SJCRH30 (cell line): ENCODE results near the gene OLFML2A. TPM values are rescaled to one million over a fixed set of nuclear protein-coding genes. Genes with fewer than 3 reads are reported as not detected.

Experiments
- DNase-seq, 2 experiments: peaks; one replicate each; pipeline ENCODE4 v3.0.0-alpha.2; 2015 to 2020
- H3K27ac ChIP-seq: fragments of 250-450 bp; sonication (Bioruptor Pico); 2 replicates; pipeline ENCODE4 v1.5.1; 2020; ENCODE audit warnings: mild to moderate bottlenecking, moderate library complexity
- H3K27me3 ChIP-seq: fragments of 250-450 bp; sonication (Bioruptor Pico); 2 replicates; pipeline ENCODE4 v1.5.1; 2020; ENCODE audit warnings: mild to moderate bottlenecking, moderate library complexity
- H3K36me3 ChIP-seq: fragments of 250-450 bp; sonication (Bioruptor Pico); 2 replicates; pipeline ENCODE4 v1.5.1; 2020; ENCODE audit warnings: mild to moderate bottlenecking, moderate library complexity
- H3K4me1 ChIP-seq: fragments of 250-450 bp; sonication (Bioruptor Pico); 2 replicates; pipeline ENCODE4 v1.5.1; 2020; ENCODE audit warnings: mild to moderate bottlenecking, moderate library complexity
- H3K4me3 ChIP-seq: fragments of 250-450 bp; sonication (Bioruptor Pico); 2 replicates; pipeline ENCODE4 v1.5.1; 2020; ENCODE audit warnings: mild to moderate bottlenecking, moderate library complexity
- H3K9me3 ChIP-seq: fragments of 250-450 bp; sonication (Bioruptor Pico); replicated peaks from 2 replicates; pipeline ENCODE4 v1.5.1; 2020; ENCODE audit warnings: mild to moderate bottlenecking, moderate library complexity
- total RNA-seq: library from RNA; depleted of rRNA; stranded (reverse); fragments of >200 nt; shearing (Covaris generic); gene quantifications from 2 replicates; pipeline ENCODE4 v1.2.3, GENCODE V29; 2014

Gene OLFML2A
- total RNA-seq, 1 experiment from 2014 or later = 13.4 TPM

- Histone ChIP-seq H3K27ac (no peak overlapping the region), H3K4me3 (no peak overlapping the region), H3K9me3 (no peaks in the 10 kb centered on the region), H3K4me1 (peaks cover 49% of the 10 kb centered on the region), H3K27me3 (no peaks in the 10 kb centered on the region), H3K36me3 (no peaks in the 10 kb centered on the region)
- DNase-seq = no peak
These were observed 31.5 kb downstream of the OLFML2A start for GRCh38 chr9:124808246-124808956.

GRCh38 chr9:124809211-124809610, 32.3 kb downstream of the OLFML2A start:
- Histone ChIP-seq H3K4me1 (peaks cover 57% of the 10 kb centered on the region), H3K36me3 (no peaks in the 10 kb centered on the region), H3K27ac (no peak overlapping the region), H3K9me3 (no peaks in the 10 kb centered on the region), H3K27me3 (no peaks in the 10 kb centered on the region), H3K4me3 (no peak overlapping the region)
- DNase-seq = no peak

- H3K4me1 ChIP-seq = peaks cover 54% of the 10 kb centered on the region
- H3K27ac ChIP-seq = peak overlapping the region; percentile 91
- H3K9me3 ChIP-seq = no peaks in the 10 kb centered on the region
- DNase-seq = no peak
- no peaks in the 10 kb centered on the region for H3K36me3 ChIP-seq
- H3K4me3 ChIP-seq = no peak overlapping the region
- H3K27me3 ChIP-seq = no peaks in the 10 kb centered on the region
These were observed 33.0 kb downstream of the OLFML2A start for GRCh38 chr9:124809741-124810500.

GRCh38 chr9:124810663-124811355, 33.9 kb downstream of the OLFML2A start:
- H3K4me1 ChIP-seq = peaks cover 46% of the 10 kb centered on the region
- no peaks in the 10 kb centered on the region for H3K36me3 ChIP-seq
- no peak overlapping the region for H3K4me3 ChIP-seq
- H3K27ac ChIP-seq = peak overlapping the region; percentile 91
- no peaks in the 10 kb centered on the region for H3K9me3 ChIP-seq
- no peaks in the 10 kb centered on the region for H3K27me3 ChIP-seq
- peak; percentile 95 to 96 for DNase-seq

GRCh38 chr9:124812441-124812876, 35.5 kb downstream of the OLFML2A start:
- Histone ChIP-seq H3K4me3 (no peak overlapping the region), H3K27me3 (no peaks in the 10 kb centered on the region), H3K4me1 (peaks cover 39% of the 10 kb centered on the region), H3K27ac (peak overlapping the region; percentile 91), H3K9me3 (no peaks in the 10 kb centered on the region), H3K36me3 (no peaks in the 10 kb centered on the region)
- DNase-seq = peak; percentile 93 to 96

GRCh38 chr9:124813041-124813440, 36.1 kb downstream of the OLFML2A start:
- Histone ChIP-seq H3K27me3 (no peaks in the 10 kb centered on the region), H3K4me1 (peaks cover 40% of the 10 kb centered on the region), H3K27ac (peak overlapping the region; percentile 91), H3K9me3 (no peaks in the 10 kb centered on the region), H3K36me3 (no peaks in the 10 kb centered on the region), H3K4me3 (no peak overlapping the region)
- no peak for DNase-seq

GRCh38 chr9:124813501-124814163, 36.7 kb downstream of the OLFML2A start:
- Histone ChIP-seq H3K27ac (peak overlapping the region; percentile 91), H3K27me3 (no peaks in the 10 kb centered on the region)
- peak; percentile 49 to 62 for DNase-seq

GRCh38 chr9:124814164-124814535, 37.2 kb downstream of the OLFML2A start:
- no peaks in the 10 kb centered on the region for H3K27me3 ChIP-seq
- H3K36me3 ChIP-seq = no peaks in the 10 kb centered on the region
- H3K27ac ChIP-seq = peak overlapping the region; percentile 91
- H3K9me3 ChIP-seq = no peaks in the 10 kb centered on the region
- DNase-seq = no peak
- no peak overlapping the region for H3K4me3 ChIP-seq
- H3K4me1 ChIP-seq = peaks cover 51% of the 10 kb centered on the region

More at GRCh38 chr9:124813501-124814163, 36.7 kb downstream of the OLFML2A start:
- H3K4me1 ChIP-seq = peaks cover 46% of the 10 kb centered on the region
- H3K36me3 ChIP-seq = no peaks in the 10 kb centered on the region
- H3K9me3 ChIP-seq = no peaks in the 10 kb centered on the region
- no peak overlapping the region for H3K4me3 ChIP-seq

- H3K27ac ChIP-seq = no peak overlapping the region
- H3K4me1 ChIP-seq = peaks cover 56% of the 10 kb centered on the region
- no peak overlapping the region for H3K4me3 ChIP-seq
- no peaks in the 10 kb centered on the region for H3K9me3 ChIP-seq
- H3K27me3 ChIP-seq = no peaks in the 10 kb centered on the region
- H3K36me3 ChIP-seq = no peaks in the 10 kb centered on the region
- no peak for DNase-seq
These were observed 38.7 kb downstream of the OLFML2A start for GRCh38 chr9:124815601-124816000.

GRCh38 chr9:124818431-124819281, 41.7 kb downstream of the OLFML2A start:
- peak overlapping the region; percentile 19 for H3K27ac ChIP-seq
- no peaks in the 10 kb centered on the region for H3K36me3 ChIP-seq
- no peaks in the 10 kb centered on the region for H3K9me3 ChIP-seq
- H3K4me1 ChIP-seq = peaks cover 45% of the 10 kb centered on the region
- DNase-seq = peak; percentile 58 to 68
- no peak overlapping the region for H3K4me3 ChIP-seq
- H3K27me3 ChIP-seq = no peaks in the 10 kb centered on the region

GRCh38 chr9:124820698-124821623, 44.0 kb downstream of the OLFML2A start:
- H3K27me3 ChIP-seq = no peaks in the 10 kb centered on the region
- H3K4me1 ChIP-seq = peaks cover 46% of the 10 kb centered on the region
- H3K36me3 ChIP-seq = no peaks in the 10 kb centered on the region
- H3K27ac ChIP-seq = peak overlapping the region; percentile 66
- peak; percentile 80 to 82 for DNase-seq
- H3K9me3 ChIP-seq = no peaks in the 10 kb centered on the region
- H3K4me3 ChIP-seq = no peak overlapping the region

- no peaks in the 10 kb centered on the region for H3K36me3 ChIP-seq
- DNase-seq = no peak
- peaks cover 30% of the 10 kb centered on the region for H3K4me1 ChIP-seq
- H3K27me3 ChIP-seq = no peaks in the 10 kb centered on the region
- H3K9me3 ChIP-seq = no peaks in the 10 kb centered on the region
- H3K27ac ChIP-seq = no peak overlapping the region
- H3K4me3 ChIP-seq = no peak overlapping the region
These were observed 51.8 kb downstream of the OLFML2A start for GRCh38 chr9:124828489-124829333.
